GM12878 (cell line): ENCODE data around the gene MTHFR.

ENCODE experiments used
- ATF2 ChIP-seq: IDR thresholded peaks from 2 replicates; pipeline ENCODE4 v1.6.1; 2012; ENCODE audit warnings: low read length, inconsistent platforms
- CEBPZ ChIP-seq: fragments of 150-350 bp; IDR thresholded peaks from 2 replicates; pipeline ENCODE4 v1.6.1; 2016; ENCODE audit warnings: low read depth, low read length
- ESRRA ChIP-seq: IDR thresholded peaks from 2 replicates; pipeline ENCODE4 v1.6.1; 2012; ENCODE audit warnings: mild to moderate bottlenecking, low read length, improper control_type of control experiment
- GABPA ChIP-seq: IDR thresholded peaks from 2 replicates; pipeline ENCODE4 v1.6.1; 2014; ENCODE audit warnings: antibody characterized with exemption, low read depth, mild to moderate bottlenecking, inconsistent platforms
- KDM1A ChIP-seq: fragments of 200-600 bp; sonication (generic); IDR thresholded peaks from 2 replicates; pipeline ENCODE4 v1.6.1; 2016; ENCODE audit warnings: borderline replicate concordance
- POLR2AphosphoS5 ChIP-seq: IDR thresholded peaks from 2 replicates; pipeline ENCODE4 v1.6.1; 2011; ENCODE audit warnings: mild to moderate bottlenecking, low read length, inconsistent platforms
- RAD51 ChIP-seq: fragments of 450-650 bp; IDR thresholded peaks from 2 replicates; pipeline ENCODE4 v1.6.1; 2016; ENCODE audit warnings: moderate library complexity, mild to moderate bottlenecking, inconsistent platforms
- TAF1 ChIP-seq: IDR thresholded peaks from 2 replicates; pipeline ENCODE4 v1.6.1; 2011; ENCODE audit warnings: mild to moderate bottlenecking, low read depth, low read length, borderline replicate concordance
- ZBTB40 ChIP-seq: fragments of 450-650 bp; IDR thresholded peaks from 2 replicates; pipeline ENCODE4 v1.6.1; 2016; ENCODE audit warnings: mild to moderate bottlenecking, moderate library complexity, borderline replicate concordance
- TF ChIP-seq, protein P1 (sequence below): IDR thresholded peaks from 2 replicates; pipeline ENCODE4 v1.6.1; 2011; ENCODE audit warnings: mild to moderate bottlenecking, low read depth, low read length, moderate library complexity; ENCODE audit not compliant: insufficient replicate concordance
- TF ChIP-seq, protein P2 (sequence below), 3 experiments: IDR thresholded peaks in 2 of 3; conservative IDR thresholded peaks in 1 of 3; 2 replicates each; pipeline ENCODE4 v1.5.1; 2011; ENCODE audit warnings: low read depth in 3 of 3, low read length in 3 of 3, mild to moderate bottlenecking in 3 of 3, control low read depth in 2 of 3, moderate library complexity in 2 of 3, inconsistent platforms in 1 of 3, mixed read lengths in 1 of 3; ENCODE audit not compliant: control insufficient read depth in 2 of 3, insufficient read depth in 1 of 3; ENCODE audit errors: extremely low read depth in 1 of 3
- TF ChIP-seq, protein P3 (sequence below): fragments of 450-650 bp; IDR thresholded peaks from 2 replicates; pipeline ENCODE4 v1.6.1; 2017; ENCODE audit warnings: antibody characterized with exemption, mild to moderate bottlenecking, moderate library complexity
- TF ChIP-seq, protein P4 (sequence below): IDR thresholded peaks from 2 replicates; pipeline ENCODE4 v1.6.1; 2012; ENCODE audit warnings: low read depth, low read length, improper control_type of control experiment
- TF ChIP-seq, protein P5 (sequence below): IDR thresholded peaks from 2 replicates; pipeline ENCODE4 v1.6.1; 2012; ENCODE audit warnings: low read depth, low read length, improper control_type of control experiment

DNA sequence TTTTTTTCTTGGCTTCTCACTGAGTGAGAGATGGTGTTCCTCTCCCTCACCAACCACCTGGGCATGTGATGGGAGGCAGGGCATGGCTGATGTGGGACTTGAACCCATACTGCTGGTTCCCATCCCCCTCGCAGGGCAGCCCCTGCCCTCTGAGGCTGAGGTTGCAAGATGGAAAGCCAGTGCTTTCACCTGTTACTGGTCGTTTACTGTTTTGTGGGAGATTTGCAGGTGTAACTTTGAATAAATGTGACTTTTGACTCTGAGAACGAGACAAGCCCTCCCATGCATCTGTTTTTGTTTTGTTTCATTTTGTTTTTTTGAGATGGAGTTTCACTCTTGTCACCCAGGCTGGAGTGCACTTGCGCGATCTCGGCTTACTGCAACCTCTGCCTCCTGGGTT, 22.2 kb downstream of the MTHFR start:
- TF ChIP-seq, protein P1, sequence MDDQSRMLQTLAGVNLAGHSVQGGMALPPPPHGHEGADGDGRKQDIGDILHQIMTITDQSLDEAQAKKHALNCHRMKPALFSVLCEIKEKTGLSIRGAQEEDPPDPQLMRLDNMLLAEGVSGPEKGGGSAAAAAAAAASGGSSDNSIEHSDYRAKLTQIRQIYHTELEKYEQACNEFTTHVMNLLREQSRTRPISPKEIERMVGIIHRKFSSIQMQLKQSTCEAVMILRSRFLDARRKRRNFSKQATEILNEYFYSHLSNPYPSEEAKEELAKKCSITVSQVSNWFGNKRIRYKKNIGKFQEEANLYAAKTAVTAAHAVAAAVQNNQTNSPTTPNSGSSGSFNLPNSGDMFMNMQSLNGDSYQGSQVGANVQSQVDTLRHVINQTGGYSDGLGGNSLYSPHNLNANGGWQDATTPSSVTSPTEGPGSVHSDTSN = no peak
- TF ChIP-seq ZBTB40 = no peak
- TF ChIP-seq, protein P2, sequence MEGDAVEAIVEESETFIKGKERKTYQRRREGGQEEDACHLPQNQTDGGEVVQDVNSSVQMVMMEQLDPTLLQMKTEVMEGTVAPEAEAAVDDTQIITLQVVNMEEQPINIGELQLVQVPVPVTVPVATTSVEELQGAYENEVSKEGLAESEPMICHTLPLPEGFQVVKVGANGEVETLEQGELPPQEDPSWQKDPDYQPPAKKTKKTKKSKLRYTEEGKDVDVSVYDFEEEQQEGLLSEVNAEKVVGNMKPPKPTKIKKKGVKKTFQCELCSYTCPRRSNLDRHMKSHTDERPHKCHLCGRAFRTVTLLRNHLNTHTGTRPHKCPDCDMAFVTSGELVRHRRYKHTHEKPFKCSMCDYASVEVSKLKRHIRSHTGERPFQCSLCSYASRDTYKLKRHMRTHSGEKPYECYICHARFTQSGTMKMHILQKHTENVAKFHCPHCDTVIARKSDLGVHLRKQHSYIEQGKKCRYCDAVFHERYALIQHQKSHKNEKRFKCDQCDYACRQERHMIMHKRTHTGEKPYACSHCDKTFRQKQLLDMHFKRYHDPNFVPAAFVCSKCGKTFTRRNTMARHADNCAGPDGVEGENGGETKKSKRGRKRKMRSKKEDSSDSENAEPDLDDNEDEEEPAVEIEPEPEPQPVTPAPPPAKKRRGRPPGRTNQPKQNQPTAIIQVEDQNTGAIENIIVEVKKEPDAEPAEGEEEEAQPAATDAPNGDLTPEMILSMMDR (IDR thresholded peaks at IDR 0.05 in 2 of 3, conservative IDR thresholded peaks at IDR 0.05 in 1 of 3; ENCODE audit: control insufficient read depth in 2 of 3, extremely low read depth in 1 of 3, insufficient read depth in 1 of 3, low read depth in 3 of 3, low read length in 3 of 3) = no peak
- no peak for TF ChIP-seq CEBPZ
- no peak for TF ChIP-seq RAD51
- TF ChIP-seq, protein P3, sequence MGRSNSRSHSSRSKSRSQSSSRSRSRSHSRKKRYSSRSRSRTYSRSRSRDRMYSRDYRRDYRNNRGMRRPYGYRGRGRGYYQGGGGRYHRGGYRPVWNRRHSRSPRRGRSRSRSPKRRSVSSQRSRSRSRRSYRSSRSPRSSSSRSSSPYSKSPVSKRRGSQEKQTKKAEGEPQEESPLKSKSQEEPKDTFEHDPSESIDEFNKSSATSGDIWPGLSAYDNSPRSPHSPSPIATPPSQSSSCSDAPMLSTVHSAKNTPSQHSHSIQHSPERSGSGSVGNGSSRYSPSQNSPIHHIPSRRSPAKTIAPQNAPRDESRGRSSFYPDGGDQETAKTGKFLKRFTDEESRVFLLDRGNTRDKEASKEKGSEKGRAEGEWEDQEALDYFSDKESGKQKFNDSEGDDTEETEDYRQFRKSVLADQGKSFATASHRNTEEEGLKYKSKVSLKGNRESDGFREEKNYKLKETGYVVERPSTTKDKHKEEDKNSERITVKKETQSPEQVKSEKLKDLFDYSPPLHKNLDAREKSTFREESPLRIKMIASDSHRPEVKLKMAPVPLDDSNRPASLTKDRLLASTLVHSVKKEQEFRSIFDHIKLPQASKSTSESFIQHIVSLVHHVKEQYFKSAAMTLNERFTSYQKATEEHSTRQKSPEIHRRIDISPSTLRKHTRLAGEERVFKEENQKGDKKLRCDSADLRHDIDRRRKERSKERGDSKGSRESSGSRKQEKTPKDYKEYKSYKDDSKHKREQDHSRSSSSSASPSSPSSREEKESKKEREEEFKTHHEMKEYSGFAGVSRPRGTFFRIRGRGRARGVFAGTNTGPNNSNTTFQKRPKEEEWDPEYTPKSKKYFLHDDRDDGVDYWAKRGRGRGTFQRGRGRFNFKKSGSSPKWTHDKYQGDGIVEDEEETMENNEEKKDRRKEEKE = no peak
- TF ChIP-seq TAF1 = no peak
- no peak for TF ChIP-seq ESRRA
- no peak for TF ChIP-seq ATF2
- TF ChIP-seq POLR2AphosphoS5 = no peak
- TF ChIP-seq GABPA = no peak
- TF ChIP-seq, protein P4, sequence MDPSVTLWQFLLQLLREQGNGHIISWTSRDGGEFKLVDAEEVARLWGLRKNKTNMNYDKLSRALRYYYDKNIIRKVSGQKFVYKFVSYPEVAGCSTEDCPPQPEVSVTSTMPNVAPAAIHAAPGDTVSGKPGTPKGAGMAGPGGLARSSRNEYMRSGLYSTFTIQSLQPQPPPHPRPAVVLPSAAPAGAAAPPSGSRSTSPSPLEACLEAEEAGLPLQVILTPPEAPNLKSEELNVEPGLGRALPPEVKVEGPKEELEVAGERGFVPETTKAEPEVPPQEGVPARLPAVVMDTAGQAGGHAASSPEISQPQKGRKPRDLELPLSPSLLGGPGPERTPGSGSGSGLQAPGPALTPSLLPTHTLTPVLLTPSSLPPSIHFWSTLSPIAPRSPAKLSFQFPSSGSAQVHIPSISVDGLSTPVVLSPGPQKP = no peak
- no peak for TF ChIP-seq KDM1A
- TF ChIP-seq, protein P5, sequence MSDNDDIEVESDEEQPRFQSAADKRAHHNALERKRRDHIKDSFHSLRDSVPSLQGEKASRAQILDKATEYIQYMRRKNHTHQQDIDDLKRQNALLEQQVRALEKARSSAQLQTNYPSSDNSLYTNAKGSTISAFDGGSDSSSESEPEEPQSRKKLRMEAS = no peak
